ENCODE measurements around the gene THY1.

The THY1 gene

DNA sequence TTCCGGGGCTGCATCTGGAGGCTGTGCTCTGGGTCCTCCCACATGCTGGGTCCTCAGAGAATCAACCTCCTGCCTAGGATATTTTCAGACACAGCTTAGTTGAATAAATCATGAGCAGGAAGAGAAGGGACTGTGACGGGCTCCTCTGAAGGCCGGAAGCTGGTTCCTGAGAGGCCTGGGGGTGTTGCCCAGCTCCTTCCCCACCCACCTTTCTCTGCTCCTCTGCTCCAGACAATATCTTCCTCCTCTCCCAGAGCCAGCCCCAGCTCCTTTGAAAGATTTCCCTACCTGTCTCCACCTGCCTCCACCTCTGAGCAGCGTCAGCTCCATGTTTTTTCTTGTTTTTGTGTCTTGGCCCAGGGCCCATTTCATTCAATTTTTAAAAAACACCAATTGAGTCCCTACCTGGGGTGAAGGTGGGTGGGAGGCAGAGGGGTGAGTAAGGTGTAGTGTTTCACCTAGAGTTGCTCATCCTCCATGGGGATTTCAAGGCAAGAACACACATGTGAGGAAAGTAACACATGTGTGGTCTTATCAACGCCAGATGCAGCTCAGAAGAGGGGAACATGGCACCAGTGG is 24.8 kb upstream of the THY1 start:
- no peak overlapping the region for H3K4me2 ChIP-seq (ENCODE audit: low read depth, low read length)
- TF ChIP-seq EZH2phosphoT487 (IDR thresholded peaks at IDR 0.05; ENCODE audit: low read length) (no peak), EZH2 (optimal IDR thresholded peaks at IDR 0.05; ENCODE audit: low read depth, low read length) (no peak)
- TF ChIP-seq, protein P1, sequence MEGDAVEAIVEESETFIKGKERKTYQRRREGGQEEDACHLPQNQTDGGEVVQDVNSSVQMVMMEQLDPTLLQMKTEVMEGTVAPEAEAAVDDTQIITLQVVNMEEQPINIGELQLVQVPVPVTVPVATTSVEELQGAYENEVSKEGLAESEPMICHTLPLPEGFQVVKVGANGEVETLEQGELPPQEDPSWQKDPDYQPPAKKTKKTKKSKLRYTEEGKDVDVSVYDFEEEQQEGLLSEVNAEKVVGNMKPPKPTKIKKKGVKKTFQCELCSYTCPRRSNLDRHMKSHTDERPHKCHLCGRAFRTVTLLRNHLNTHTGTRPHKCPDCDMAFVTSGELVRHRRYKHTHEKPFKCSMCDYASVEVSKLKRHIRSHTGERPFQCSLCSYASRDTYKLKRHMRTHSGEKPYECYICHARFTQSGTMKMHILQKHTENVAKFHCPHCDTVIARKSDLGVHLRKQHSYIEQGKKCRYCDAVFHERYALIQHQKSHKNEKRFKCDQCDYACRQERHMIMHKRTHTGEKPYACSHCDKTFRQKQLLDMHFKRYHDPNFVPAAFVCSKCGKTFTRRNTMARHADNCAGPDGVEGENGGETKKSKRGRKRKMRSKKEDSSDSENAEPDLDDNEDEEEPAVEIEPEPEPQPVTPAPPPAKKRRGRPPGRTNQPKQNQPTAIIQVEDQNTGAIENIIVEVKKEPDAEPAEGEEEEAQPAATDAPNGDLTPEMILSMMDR (IDR thresholded peaks at IDR 0.05; ENCODE audit: low read length), result no peak
- DNase-seq, result no peak
- no peak overlapping the region for H3K9ac ChIP-seq (ENCODE audit: low read length)
- no peaks in the 10 kb centered on the region for H3K4me1 ChIP-seq (ENCODE audit: low read length)
- no peak overlapping the region for H3K27ac ChIP-seq (ENCODE audit: low read length)
- no peak overlapping the region for H3K4me3 ChIP-seq (ENCODE audit: low read length)
- H3K36me3 ChIP-seq (replicated peaks; ENCODE audit: insufficient read depth, low read length), result no peaks in the 10 kb centered on the region
- H3K9me2 ChIP-seq (replicated peaks; ENCODE audit: insufficient read depth, low read length), result no peaks in the 10 kb centered on the region
- no peaks in the 10 kb centered on the region for H3K9me3 ChIP-seq (replicated peaks; ENCODE audit: insufficient read depth, low read length)
- no peaks in the 10 kb centered on the region for H4K20me1 ChIP-seq (ENCODE audit: insufficient read depth, low read length)
- H3F3A ChIP-seq (ENCODE audit: insufficient read depth, low read length), result no peaks in the 10 kb centered on the region
- H3K79me2 ChIP-seq (ENCODE audit: low read length), result no peaks in the 10 kb centered on the region
- H3K27me3 ChIP-seq (replicated peaks; ENCODE audit: insufficient read depth, low read length), result no peaks in the 10 kb centered on the region
- no peak overlapping the region for H2AFZ ChIP-seq (ENCODE audit: low read length)

DNA sequence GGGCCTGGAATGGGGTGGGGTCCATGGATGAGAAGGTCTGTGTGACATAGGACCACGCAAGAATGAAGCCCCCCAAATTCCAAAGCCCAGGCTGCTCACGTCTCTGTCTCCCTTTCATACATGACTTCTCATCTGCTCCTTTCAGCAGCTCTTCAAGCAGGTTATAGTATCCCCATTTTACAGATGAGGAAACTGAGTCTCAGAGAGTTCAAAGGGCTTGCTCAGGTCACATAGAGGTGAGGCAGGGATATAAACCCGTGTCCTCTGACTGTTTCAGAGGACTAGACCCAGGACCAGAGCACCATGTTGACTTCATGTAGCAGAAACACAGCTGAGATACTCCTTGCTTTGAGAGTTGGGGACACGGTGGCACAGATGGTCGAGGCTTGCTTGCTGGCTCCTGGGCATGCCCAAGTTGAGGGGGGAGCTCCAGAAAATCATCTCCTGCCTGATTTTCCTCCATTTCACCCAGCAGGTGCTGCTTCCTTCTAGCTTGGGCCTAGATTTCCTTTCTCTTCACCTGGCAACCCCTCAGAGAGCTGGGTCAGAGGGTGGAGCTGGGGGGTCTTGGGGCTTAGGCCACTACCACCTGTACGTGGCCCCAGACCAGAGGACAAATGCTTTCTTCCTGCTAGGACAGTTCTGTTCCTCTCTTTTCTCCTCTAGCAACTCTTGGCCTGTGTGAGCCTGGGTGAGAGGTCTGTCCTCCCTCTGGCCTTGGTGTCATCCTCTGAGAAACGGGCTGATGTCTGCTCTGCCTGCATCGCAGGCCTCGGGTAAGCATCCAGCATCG is 24.1 kb upstream of the THY1 start:
- TF ChIP-seq, protein P1 (IDR thresholded peaks at IDR 0.05; ENCODE audit: low read length), result no peak
- no peak for TF ChIP-seq EZH2 (optimal IDR thresholded peaks at IDR 0.05; ENCODE audit: low read depth, low read length)
- no peak for TF ChIP-seq EZH2phosphoT487 (IDR thresholded peaks at IDR 0.05; ENCODE audit: low read length)
- Histone ChIP-seq H3K4me3 (ENCODE audit: low read length) (no peak overlapping the region), H3K27me3 (replicated peaks; ENCODE audit: insufficient read depth, low read length) (no peaks in the 10 kb centered on the region), H3K9ac (ENCODE audit: low read length) (no peak overlapping the region), H3K36me3 (replicated peaks; ENCODE audit: insufficient read depth, low read length) (no peaks in the 10 kb centered on the region), H2AFZ (ENCODE audit: low read length) (no peak overlapping the region), H3K79me2 (ENCODE audit: low read length) (no peaks in the 10 kb centered on the region), H3K27ac (ENCODE audit: low read length) (no peak overlapping the region), H3K4me2 (ENCODE audit: low read depth, low read length) (no peak overlapping the region), H3K4me1 (ENCODE audit: low read length) (no peaks in the 10 kb centered on the region), H3F3A (ENCODE audit: insufficient read depth, low read length) (no peaks in the 10 kb centered on the region), H3K9me3 (replicated peaks; ENCODE audit: insufficient read depth, low read length) (no peaks in the 10 kb centered on the region), H3K9me2 (replicated peaks; ENCODE audit: insufficient read depth, low read length) (no peaks in the 10 kb centered on the region), H4K20me1 (ENCODE audit: insufficient read depth, low read length) (no peaks in the 10 kb centered on the region)
- no peak for DNase-seq

DNA sequence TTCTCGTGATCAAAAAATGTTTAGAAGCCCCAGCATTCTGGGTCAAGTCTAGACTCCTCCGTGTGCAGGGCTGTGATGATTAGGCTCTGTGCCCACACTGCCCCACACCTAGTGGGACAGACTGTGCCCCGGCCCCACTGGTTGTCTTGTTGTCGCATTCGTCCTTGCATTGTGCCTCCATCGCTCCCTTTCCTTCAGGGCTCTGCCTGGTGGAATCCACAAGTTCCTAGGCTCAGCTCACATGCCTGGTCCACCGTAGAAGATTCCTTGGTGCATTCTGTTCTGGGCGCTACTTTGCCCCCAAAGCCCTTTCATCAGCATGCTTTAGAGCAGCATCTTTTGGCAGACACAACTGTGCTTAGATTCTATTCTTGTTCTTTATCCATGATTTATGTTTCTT is 23.5 kb upstream of the THY1 start:
- TF ChIP-seq EZH2 (optimal IDR thresholded peaks at IDR 0.05; ENCODE audit: low read depth, low read length) (no peak), EZH2phosphoT487 (IDR thresholded peaks at IDR 0.05; ENCODE audit: low read length) (no peak)
- TF ChIP-seq, protein P1 (IDR thresholded peaks at IDR 0.05; ENCODE audit: low read length), result no peak
- no peak for DNase-seq
- Histone ChIP-seq H3F3A (ENCODE audit: insufficient read depth, low read length) (no peaks in the 10 kb centered on the region), H3K4me2 (ENCODE audit: low read depth, low read length) (no peak overlapping the region), H3K79me2 (ENCODE audit: low read length) (no peaks in the 10 kb centered on the region), H3K9me2 (replicated peaks; ENCODE audit: insufficient read depth, low read length) (no peaks in the 10 kb centered on the region), H3K27ac (ENCODE audit: low read length) (no peak overlapping the region), H3K9ac (ENCODE audit: low read length) (no peak overlapping the region), H2AFZ (ENCODE audit: low read length) (no peak overlapping the region), H4K20me1 (ENCODE audit: insufficient read depth, low read length) (no peaks in the 10 kb centered on the region), H3K4me1 (ENCODE audit: low read length) (no peaks in the 10 kb centered on the region), H3K36me3 (replicated peaks; ENCODE audit: insufficient read depth, low read length) (no peaks in the 10 kb centered on the region), H3K27me3 (replicated peaks; ENCODE audit: insufficient read depth, low read length) (no peaks in the 10 kb centered on the region), H3K4me3 (ENCODE audit: low read length) (no peak overlapping the region), H3K9me3 (replicated peaks; ENCODE audit: insufficient read depth, low read length) (no peaks in the 10 kb centered on the region)

All from MM.1S (cell line).